ENCODE results near the gene AFF1.
A peak's percentile ranks its signal among the peaks of the same experiment; 100 is the strongest.
"Not testable (repeated sequence)": the region's sequence is repeated elsewhere in the genome, so short reads cannot be mapped to it uniquely, and the experiment has no call there.

Gene AFF1

DNA sequence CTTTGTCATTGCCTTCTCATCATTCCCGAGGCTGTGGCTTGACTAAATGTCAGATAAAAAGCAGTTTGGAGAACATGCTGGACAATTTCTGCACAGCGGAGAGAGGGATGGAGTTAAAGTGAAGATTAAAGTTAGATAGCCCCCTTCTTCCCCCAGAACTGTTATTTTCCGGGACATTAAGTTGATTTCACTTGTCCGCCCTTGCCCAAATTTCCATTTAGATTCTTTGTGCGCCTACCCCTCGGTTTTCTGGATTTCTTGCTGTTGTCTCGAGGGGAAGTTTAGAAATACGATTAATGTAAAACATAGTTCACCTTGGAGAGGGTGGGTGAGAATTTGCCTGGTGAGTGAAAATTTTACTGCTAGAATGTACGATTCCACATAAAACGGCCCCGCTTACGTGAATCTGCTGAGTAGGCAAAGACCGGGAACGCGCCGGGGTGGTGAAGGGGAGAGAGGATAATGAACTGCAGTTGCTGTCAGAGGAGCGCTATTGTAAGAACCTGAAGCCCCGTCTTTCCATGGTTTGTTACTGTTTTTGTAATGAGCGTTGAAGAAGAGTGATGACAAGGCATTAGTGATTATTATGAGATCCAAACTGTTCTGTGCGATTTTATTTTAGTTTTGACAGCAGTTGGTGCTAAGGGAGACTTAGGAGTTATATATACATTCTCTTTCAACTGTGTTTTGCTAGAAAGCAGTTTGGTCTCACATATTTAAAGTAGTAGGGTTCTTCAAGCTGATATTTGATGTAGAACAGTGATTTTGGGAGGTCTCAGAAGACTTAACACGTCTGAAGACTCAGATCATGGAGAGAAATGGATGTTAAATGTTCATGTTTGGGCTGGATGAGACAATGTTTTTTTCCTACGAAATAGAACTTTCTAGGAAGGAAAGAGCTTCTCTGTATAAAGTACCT is 73.0 kb downstream of the AFF1 start:
- FAIRE-seq (no peak), DNase-seq (ENCODE audit: low spot score) (peak; percentile 29)

DNA sequence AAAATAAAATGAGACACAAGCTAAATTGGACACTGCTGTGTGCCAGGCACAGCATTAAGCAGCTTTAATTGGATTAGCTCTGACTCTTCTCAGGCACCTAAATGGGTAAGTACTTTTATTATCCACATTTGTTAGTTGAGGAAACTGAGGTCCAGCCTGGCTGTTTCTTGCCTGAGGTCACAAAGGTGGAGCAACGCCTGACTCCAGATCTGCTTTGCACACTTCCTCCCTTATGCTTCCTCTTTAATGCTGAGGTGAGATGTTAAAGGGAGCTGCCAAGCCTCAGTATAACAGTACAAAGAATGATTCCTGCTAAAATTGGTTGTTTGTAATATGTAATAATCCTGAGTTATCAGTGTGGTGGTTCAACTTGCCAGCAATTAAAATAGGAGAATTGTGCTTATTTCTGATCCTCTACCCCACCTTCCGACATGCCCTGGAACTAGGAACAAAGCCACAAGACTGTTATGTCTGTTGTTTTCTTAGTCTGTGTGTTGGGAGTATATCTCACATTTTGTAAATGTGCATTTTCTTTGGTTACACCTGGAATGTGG is 74.4 kb downstream of the AFF1 start:
- FAIRE-seq (no peak), DNase-seq (ENCODE audit: low spot score) (no peak)

DNA sequence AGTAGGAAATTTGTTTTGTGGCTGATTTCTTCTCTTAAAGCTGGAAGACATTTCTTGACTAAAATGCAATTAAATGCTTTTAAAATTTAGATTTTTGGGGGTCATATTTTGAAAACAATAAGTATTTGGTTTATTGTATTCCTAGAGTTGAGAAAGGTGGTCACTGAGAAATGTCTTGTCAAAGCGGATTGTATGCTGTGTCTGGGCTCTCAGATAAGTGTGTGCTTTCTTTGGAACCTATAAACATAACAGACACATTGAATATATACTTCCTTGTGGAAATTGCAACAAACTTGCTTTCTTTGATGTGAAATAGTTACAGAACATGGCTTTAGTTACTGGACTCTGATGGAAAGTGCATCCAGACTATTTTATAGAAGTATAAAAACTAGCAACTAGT is 75.4 kb downstream of the AFF1 start:
- no peak for FAIRE-seq
- DNase-seq (ENCODE audit: low spot score): no peak

DNA sequence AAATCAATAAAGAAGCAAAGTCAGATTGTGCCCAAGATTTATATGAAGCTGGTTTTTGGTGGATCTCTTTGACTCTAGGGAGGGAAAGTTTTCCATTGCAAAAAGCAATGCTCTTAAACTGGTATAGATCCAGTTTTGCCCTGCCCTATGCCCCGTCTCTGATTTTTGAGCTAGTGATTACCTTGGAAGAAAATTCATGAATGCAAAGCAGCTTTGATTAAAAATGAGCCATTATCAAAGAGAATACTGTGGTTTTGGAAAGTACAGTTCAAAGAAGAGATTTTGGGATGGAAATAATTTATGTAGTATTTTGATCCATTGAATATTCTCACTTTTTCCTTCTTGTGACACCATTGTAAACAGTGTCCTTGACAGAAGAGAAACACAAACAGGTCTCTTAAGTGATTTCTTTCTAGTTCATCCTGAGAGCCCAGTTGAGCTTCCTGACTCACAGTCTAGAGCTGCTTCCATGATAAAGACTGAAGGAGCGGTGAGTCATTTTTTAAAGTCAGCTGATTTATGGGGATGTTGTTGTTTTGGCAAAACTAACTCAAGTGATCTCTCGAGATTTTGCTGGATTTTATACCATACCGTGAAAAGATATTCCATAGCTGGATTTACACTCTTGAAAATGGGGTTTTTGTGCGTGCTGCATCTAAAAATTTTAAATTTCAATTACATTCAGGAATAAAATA is 76.7 kb downstream of the AFF1 start:
- FAIRE-seq: no peak
- peak; percentile 58 for DNase-seq (ENCODE audit: low spot score)

DNA sequence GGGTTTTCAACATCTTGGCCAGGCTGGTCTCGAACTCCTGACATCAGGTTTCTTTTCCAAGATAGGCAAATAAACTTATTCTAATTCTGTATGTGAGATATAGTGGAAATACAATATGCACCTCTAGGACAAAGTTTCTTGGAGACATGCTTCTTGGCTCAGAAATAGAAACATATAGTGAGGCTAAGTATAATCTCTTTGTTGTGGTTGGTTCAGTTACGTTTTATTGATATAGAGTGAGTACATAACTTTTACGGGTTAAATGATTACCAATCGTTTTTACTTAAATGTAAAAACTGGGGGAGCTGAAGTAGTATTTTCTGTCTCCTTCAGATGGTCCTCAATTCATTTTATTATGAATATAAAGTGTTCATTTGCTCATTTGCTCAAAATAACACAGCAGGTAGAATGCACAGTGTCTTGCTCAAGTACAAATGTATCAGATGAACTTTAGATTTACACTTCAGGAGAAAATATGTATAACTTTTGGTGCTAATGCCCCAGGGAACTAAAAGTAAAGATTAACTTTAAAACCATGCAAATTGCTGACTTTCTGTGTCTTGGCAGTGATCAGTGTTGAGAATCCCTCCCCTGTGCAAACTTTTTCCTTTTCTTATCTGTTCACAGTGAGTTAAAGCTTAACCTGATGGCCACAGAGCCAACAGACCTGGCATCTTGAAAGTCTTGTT is 77.6 kb downstream of the AFF1 start:
- DNase-seq (ENCODE audit: low spot score): no peak
- no peak for FAIRE-seq

DNA sequence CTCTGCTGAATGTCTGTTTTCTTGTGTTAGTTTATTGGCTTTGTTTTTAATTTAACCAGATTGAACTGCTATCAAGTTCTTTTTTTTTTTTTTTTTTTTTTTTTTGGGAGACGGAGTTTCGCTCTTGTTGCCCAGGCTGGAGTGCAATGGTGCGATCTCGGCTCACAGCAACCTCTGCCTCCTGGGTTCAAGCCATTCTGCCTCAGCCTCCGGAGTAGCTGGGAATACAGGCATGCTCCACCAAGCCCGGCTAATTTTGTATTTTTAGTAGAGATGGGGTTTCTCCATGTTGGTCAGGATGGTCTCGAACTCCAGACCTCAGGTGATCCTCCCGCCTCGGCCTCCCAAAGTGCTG is 78.1 kb downstream of the AFF1 start:
- not testable (repeated sequence) for DNase-seq (ENCODE audit: low spot score); FAIRE-seq

DNA sequence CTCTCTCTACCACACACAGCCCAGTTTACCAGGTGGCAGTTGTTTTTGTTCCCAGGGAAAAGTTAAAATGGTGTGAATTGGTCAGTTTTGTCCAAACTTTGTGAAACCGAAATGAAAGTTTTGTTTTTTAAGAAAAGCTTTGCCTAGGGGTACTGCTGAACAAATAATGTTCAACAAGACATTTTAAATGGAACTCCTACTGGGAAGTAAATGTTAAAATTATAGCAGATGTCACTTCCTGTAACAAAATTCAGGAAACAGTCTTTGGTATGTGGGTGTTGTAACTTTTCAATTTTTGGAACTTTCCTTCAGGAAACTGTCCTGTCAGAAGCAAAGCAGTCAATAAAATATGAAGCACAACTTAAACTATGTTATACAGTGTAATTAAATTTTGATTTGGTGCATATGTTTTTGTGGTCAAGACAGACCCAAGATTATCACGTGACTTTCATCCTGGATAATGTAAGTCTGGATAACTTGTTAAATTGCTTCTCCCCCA is 79.5 kb downstream of the AFF1 start:
- DNase-seq (ENCODE audit: low spot score) (no peak), FAIRE-seq (no peak)

DNA sequence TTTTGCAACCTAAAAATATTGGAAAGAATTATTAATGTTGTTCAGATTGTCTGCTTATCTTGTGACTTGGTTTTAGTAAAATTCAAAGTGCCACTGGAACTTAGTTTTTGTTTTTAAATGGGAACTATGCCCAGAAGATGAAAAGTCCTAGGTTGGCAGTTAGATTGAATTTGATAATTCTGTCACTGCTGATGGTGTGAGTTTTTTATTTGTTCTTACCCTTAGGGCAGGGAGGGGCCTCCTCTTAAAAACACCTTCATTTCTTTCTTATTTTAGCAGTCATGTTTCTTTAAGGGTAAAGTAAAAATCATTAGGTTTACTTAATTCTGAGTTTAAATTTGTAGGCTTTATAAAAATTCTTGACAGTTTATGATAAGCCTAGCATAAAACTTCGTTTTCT is 80.6 kb downstream of the AFF1 start:
- no peak for DNase-seq (ENCODE audit: low spot score)
- no peak for FAIRE-seq

DNA sequence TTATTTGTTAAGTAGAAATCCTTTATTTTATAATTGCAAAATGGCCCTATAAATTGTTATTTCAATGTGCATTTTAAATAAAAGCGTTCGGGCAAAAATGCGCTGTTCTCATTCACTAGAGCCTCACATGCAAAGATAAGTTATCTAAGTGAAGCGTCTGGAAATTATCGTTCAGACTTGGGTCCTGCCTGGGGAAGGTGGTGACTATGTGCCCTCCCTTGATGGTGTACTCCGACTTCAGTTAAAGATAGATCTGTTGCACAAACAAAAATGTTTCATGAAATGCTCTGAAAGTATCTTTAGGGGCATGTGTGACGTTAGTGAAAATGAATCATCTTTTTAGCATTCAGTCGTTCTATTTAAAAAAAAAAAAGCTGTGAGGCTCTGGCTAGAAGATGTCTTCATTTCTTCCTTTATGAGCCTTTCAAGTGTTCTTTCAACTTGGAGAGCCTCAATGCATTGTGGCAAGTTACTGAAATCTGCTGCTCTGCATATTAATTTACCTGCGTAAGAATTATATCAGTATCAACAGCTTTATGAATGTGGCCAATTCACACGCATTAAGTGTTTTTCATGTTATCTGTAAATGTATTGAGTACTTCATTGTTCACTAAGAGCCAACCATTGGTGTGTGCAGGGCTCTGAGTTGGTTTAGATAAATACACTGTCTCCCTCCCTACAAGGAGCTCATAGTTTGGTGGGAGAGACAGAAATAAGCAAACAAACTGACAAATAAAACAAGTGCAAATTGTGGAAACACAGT is 83.0 kb downstream of the AFF1 start:
- no peak for DNase-seq (ENCODE audit: low spot score)
- FAIRE-seq: no peak

DNA sequence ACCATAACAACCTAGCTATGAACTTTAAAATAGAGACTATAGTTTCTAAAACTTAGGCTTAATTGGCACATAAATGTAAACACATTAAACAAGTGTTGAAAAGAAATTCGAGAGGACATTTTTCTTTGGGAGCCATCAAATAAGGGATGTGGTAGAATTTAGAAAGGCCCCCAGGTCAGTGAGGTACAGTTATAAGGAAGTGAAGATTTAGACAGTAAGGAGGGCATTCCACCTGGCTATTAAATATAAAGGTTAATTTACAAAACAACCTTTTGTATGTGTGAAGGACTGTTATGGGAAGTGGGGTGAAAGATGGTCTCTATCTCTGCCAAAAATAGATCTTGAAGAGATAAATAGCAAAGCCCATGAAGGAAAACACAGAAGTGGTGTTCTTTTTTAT is 83.9 kb downstream of the AFF1 start:
- no peak for DNase-seq (ENCODE audit: low spot score)

DNA sequence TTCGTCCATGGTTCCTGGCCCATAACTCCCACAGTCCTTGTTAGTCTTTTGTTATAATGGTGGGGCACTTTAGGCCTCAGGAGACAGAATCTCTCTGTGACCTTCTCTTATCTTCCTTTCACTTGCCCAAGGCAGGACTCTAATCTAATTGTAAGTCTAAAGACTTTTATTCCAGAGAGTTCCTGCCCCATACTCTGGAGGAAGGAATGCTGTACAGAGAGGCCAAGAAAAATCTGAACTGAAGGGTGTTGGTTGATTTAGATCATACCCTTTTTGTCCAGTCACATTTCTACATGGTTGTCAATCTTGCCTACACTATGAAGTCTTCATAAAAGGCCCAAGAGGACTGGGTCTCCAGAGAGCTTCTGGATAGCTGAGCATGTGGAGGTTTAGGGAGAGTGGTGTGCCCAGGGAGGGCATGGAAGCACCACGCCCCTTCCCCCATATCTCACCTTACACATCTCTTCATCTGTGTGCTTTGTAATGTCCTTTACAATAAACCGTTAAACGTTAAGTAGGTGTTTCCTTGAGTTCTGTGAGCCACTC is 84.5 kb downstream of the AFF1 start:
- DNase-seq (ENCODE audit: low spot score): no peak
- no peak for FAIRE-seq

More for the DNA sequence above, 83.9 kb downstream of the AFF1 start:
- FAIRE-seq: no peak

DNA sequence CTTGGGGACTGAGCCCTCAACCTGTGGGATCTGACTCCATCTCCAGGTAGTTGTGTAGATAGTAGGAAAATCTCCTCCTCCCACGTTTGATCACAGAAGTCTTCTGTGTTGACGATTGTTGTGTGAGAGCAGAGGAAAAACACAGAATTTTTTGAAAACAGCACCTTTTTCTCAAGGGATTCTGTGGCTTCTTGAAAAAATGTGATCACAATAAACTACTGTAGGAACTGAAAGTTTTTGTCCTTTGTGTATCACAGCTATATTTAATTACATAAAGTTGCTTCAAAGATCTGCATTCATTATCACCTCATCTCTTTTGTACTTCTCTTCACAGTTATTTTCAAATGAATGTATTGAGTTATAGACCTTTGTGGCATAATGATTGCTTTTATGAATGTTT is 85.1 kb downstream of the AFF1 start:
- DNase-seq (ENCODE audit: low spot score) (no peak), FAIRE-seq (no peak)

DNA sequence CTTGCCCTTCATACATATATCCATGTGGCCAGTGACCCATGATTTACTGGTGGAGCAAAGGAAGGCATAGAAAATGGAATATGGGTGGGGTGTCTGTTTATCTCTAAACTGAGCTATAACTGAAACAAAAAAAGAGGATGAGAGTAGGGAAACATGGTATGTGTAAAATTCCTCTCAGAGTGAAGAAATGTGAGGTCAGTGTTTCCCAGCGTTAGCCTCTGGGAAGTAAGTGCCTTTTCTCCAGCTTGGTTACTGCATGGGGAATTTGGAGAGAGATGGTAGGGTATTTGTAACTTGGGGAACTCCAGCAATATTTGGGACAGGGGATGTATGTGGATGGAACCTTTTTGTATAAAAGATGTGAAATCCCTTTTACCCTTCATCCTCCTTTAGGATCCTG is 89.4 kb downstream of the AFF1 start:
- no peak for FAIRE-seq

DNA sequence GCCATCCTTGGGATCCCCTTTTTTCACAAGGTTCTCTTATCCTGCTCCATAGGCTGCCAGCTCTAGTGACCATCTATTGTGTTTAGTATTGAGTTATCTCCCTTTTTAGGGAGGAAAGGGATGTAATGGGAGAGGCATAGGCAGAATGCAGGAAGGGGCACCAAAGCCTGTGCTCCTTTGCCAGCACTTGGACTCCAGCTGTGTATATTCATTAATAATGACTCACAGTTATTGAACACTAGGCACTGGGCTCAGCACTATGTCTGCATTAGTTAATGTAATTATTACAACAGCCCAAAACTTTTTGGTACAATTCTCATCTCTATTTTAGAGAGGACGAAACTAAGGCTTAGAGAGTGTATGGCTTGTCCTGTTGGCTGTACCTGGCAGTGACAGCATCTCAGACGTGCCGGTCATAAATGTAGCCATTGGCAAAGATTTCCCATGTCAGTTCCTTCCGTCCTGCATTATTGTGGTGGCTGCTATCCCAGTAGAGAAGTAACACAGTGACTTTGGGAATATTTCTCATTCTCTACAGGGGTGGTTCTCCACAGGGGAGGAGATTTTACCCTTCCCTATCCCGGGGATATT is 90.3 kb downstream of the AFF1 start:
- no peak for FAIRE-seq
- DNase-seq (ENCODE audit: low spot score): no peak

More for the DNA sequence above, 89.4 kb downstream of the AFF1 start:
- DNase-seq (ENCODE audit: low spot score): no peak

DNA sequence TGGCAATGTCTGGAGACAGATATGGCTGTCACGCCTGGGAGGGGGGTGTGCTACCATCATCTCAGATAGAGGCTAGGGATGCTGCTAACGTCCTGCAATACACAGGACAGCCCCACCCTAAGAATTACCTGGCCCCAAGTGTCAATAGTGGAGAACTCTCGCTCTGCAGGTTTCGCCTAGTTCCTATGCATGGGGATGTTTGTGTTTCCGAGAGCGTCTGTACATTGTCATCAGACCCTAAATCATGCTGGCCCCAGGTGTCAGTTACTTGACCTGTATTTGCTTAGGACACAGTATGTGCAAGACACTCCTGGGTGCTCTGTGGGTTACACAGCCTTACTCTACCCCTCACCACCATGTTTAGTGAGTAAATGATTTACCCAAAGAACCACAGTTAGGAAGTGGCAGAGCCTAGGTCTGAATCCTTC is 90.8 kb downstream of the AFF1 start:
- no peak for DNase-seq (ENCODE audit: low spot score)
- FAIRE-seq: no peak

DNA sequence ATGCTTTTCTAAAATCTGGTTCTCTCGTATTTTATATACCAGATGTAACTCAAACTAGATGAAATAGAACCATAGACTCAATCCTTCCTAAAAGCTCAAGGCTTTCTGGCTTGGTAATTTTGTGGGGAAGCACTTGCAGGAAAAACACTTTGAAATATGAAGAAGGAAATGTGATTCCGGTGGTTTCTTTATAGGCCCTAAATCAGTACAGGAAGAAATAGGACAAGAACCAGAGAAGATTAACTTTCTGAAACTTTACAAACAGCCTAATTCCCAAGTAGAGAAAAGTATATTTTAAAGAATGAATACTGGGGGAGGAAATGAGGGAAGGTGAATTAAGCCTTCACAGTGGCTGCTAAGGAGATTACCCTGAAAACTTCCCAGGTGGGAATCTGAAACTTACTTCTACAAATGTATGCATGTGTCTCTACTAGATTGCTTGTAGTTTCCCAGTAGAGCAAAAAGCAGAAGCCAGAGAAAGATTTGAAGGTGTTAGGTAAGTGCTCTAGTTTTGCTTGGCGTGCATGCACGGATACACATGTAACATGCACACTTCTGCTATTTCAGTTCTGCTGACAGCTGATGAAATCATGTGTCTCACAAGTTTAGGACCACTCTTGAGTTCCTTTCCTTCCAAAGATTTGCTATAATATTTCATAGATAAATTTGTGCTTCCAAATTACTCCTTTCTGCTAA is 92.1 kb downstream of the AFF1 start:
- FAIRE-seq (no peak), DNase-seq (ENCODE audit: low spot score) (no peak)

DNA sequence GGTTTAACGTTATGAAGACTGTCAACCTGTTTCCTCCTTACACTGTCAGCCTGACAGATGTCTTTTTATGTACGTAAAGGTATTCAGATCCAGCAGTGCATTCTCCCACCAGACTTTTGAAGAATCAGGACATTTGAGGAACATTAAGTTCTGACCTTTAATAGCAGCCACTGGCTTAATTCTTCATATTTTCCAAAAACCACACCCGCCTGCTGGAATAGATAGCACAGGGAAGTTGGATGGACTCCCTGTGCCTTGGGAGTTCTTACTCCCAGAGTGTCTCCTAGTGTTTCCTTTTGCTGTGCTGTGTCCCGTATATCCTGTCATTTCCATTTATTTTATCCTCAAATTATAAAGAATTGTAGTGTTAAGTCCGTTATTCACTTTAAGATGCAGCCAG is 94.5 kb downstream of the AFF1 start:
- no peak for FAIRE-seq
- no peak for DNase-seq (ENCODE audit: low spot score)

DNA sequence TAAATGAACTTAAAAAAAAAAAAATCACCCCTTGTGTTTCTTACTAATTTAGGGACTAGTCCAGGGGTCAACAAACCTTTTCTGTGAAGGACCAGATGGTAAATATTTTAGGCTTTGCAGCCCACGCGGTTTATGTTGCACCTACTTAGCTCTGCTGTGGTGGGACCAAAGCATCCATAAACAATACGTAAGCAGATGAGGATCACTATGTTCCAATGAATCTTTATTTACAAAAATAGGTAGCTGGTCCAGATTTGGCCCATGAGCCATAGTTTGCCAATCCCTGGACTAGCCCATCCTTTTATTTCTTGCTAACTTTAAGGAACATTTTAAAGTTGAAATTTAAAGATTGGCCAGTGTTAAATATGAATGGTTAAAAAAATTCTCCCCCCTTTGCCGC is 95.3 kb downstream of the AFF1 start:
- no peak for DNase-seq (ENCODE audit: low spot score)
- no peak for FAIRE-seq

DNA sequence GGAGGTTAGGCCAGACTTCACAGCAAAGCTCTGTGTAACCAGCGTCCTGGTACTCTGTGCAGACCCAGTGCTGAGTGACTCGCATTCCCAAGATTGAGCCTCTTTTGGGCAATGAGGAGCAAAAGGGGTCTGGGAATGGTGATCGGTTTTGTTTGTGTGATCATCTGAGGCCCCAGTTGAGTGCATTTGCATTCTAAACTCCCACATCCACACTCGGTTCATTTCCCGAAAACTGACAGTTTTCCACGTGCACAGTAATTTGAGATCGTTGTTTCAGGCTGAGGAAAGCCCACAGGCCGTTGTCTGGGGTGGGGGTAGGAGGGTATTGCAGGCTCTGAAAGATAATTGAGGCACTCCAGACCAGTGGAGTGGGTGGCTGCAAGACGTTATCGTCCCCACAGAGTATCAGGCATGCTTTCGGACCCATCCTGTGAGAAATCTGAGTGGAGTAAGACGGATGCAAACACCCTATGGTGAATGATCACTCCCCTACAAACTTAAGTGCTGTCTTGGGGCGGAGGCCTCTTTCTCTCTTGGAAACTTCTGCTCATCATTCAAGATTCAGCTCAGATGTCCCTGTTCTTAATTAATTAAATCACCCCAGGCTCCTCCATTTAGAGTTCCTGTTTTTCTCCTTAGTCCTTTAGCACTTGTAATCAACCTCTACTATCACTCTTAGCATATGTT is 96.1 kb downstream of the AFF1 start:
- DNase-seq (ENCODE audit: low spot score) (no peak), FAIRE-seq (no peak)

Data from urothelium cell line (cell line).